ENCODE data around the gene PUDP.

The PUDP gene

DNA sequence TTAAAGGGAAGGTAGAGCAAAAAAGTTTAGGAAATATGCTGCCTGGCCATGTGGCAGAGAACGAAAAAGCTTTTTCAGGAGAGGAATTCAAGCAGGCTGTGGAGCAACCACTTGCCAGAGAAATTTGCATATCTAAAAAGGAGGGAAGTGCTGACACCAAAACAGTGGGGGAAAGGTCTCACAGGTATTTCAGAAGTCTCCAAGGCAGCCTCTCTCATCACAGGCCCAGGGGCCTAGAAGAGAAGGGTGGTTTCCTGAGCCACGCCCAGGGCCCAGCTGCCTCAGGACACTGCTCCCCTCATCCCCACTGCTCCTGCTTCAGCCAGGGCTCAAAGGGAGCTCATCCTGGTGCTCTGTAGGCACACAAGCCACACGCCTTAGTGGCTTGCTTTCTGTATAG lies 30.4 kb downstream of the PUDP start:
- H3K4me3 ChIP-seq (ENCODE audit: low read depth, low read length) = no peak overlapping the region
- TF ChIP-seq, protein P1, sequence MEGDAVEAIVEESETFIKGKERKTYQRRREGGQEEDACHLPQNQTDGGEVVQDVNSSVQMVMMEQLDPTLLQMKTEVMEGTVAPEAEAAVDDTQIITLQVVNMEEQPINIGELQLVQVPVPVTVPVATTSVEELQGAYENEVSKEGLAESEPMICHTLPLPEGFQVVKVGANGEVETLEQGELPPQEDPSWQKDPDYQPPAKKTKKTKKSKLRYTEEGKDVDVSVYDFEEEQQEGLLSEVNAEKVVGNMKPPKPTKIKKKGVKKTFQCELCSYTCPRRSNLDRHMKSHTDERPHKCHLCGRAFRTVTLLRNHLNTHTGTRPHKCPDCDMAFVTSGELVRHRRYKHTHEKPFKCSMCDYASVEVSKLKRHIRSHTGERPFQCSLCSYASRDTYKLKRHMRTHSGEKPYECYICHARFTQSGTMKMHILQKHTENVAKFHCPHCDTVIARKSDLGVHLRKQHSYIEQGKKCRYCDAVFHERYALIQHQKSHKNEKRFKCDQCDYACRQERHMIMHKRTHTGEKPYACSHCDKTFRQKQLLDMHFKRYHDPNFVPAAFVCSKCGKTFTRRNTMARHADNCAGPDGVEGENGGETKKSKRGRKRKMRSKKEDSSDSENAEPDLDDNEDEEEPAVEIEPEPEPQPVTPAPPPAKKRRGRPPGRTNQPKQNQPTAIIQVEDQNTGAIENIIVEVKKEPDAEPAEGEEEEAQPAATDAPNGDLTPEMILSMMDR (IDR thresholded peaks at IDR 0.05; ENCODE audit: low read depth, low read length) = no peak

DNA sequence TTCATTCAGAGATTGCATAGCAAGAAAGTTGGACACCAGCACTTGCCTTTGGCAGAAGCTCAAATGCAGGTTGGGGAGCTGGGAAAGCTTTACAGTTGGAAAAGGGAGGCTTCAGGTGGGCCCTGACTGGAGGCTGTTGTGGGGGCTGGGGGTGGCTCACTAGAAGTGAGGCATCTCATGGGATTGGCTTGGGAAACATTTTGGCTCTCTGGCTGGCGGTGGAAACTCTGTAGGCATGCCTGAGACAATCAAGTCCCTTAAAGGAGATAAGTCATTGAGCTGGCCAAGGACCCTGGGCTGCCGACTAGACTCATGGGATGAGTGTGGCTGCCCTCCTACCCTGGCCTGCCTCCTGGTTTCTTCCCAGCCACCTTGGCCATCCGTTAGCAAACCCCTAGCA lies 31.9 kb downstream of the PUDP start:
- no peak overlapping the region for H3K4me3 ChIP-seq (ENCODE audit: low read depth, low read length)
- TF ChIP-seq, protein P1 (IDR thresholded peaks at IDR 0.05; ENCODE audit: low read depth, low read length) = no peak

DNA sequence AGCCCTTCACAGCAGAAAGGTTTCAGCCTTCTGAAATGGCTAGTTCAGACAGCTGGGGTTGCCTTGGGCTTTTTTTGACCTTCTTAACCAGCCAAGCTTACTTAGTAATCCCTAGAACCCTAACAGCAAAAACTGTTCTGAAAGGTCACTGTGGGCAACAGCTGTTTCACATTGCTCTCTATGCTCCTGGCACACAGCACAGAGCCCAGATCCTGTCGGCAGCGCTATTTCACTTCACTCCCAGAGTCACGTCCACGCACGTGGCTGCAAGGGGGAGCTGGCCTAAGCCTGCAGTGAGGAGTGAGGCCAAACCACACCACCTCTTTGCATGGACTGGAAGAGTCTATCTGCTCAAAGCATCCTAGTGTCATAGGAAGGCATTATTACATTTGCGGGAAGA lies 32.4 kb downstream of the PUDP start:
- H3K4me3 ChIP-seq (ENCODE audit: low read depth, low read length) = no peak overlapping the region
- TF ChIP-seq, protein P1 (IDR thresholded peaks at IDR 0.05; ENCODE audit: low read depth, low read length) = no peak

DNA sequence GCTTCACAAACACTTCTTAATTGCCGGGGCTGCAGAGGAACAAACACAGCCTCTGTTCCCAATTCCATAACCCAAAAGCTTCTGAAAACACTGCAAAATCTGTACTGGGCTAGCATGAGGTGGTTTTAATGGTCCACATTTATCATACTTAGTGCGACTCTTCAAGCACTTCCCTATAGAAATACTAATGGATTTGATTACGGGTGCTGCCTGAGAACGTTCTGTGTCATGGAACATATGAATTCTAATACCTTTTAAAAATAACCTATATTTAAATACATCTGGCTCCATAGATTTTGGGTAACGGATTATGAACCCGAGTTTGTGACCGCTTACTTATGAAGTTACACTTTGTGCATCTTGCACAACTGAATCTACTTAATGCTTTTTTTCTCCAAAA lies 35.9 kb downstream of the PUDP start:
- no peak overlapping the region for H3K4me3 ChIP-seq (ENCODE audit: low read depth, low read length)

DNA sequence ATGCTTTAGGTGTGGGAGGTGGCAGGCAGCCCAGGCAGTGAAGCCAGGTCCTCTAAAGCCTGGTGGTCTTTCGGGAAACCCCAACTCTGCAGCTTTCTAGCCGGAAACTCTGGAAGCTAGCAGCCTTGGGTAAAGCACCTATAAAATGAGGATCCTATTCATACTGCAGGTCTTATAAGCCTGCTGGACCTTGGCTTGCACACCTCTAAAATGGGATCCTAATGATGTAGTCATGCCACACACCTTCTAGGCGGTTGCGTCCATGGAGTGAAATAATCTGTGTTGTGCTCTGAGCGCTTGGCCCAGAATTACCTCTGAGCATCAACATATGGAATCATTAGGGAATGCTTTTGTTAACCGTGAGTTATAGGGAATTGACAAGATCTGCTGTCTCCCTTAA lies 36.4 kb downstream of the PUDP start:
- TF ChIP-seq, protein P1 (IDR thresholded peaks at IDR 0.05; ENCODE audit: low read depth, low read length) = no peak
- no peak overlapping the region for H3K4me3 ChIP-seq (ENCODE audit: low read depth, low read length)

More for the DNA sequence above, 35.9 kb downstream of the PUDP start:
- TF ChIP-seq, protein P1 (IDR thresholded peaks at IDR 0.05; ENCODE audit: low read depth, low read length) = no peak

DNA sequence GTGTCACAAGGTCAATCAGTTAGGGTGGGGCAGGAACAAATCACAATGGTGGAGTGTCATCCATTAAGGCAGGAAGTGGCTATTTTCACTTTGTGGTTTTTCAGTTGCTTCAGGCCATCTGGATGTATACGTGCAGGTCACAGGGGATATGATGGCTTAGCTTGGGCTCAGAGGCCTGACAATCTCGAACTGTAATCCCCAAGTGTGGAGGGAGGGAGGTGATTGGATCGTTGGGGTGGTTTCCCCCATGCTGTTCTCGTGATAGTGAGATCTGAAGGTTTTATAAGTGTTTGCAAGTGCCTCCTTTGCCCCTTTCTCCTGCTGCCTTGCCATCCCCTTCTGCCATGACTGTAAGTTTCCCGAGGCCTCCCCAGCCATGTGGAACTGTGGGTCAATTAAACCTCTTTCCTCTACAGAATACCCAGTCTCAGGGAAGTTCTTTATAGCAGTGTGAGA lies 37.1 kb downstream of the PUDP start:
- TF ChIP-seq, protein P1 (IDR thresholded peaks at IDR 0.05; ENCODE audit: low read depth, low read length) = no peak
- H3K4me3 ChIP-seq (ENCODE audit: low read depth, low read length) = no peak overlapping the region

DNA sequence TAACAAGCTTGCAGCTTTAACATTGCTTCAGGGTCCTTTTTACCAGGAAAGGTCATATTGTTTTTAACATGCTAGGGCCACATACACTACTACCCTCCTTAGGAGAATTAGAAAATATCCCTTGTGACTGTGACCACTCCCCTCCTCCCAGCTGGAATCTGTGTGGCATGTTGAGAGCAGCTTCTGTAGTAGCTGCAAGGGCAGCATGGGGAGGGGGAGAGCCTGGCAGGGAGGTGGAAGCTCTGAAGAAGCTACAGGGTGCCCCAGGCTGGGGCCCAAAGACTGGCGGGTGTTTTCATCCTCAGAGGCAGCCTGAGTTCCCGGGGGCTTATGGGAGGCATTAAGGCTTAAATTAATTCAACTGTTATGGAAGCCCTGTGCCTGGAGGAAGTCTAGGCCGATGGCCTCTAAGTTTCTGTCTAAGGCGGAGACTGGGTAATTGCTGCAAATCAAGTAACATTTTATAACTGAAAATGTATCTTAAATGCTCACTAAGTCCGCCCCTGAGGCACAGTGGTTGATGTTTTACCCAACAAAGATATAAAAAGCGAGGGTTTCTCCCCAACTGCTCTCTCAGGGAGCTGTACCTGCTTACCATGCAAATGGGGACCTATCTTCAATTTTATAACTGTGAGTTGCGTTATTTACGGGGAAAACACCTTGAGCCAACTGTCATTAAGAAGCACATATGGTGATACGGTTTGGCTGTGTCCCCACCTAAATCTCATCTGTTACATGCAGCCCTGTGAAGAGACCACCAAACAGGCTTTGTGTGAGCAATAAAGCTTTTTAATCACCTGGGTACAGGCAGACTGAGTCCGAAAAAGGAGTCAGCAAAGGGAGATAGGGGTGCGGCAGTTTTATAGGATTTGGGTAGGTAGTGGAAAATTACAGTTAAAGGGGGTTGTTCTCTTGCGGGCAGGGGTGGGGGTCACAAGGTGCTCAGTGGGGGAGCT lies 37.8 kb downstream of the PUDP start:
- TF ChIP-seq, protein P1 (IDR thresholded peaks at IDR 0.05; ENCODE audit: low read depth, low read length) = no peak
- H3K4me3 ChIP-seq (ENCODE audit: low read depth, low read length) = no peak overlapping the region

Measured in WI38 (cell line).